HG03571 (cell line): Measurements from ENCODE around the gene TRIOBP.
"Not testable (repeated sequence)": the region's sequence is repeated elsewhere in the genome, so short reads cannot be mapped to it uniquely, and the experiment has no call there.

Experiments
- ATAC-seq: cut with Tn5 transposase; IDR thresholded peaks from one replicate; pipeline ENCODE4 v1.9.1; 2021; ENCODE audit not compliant: unreplicated experiment

TRIOBP gene, protein sequence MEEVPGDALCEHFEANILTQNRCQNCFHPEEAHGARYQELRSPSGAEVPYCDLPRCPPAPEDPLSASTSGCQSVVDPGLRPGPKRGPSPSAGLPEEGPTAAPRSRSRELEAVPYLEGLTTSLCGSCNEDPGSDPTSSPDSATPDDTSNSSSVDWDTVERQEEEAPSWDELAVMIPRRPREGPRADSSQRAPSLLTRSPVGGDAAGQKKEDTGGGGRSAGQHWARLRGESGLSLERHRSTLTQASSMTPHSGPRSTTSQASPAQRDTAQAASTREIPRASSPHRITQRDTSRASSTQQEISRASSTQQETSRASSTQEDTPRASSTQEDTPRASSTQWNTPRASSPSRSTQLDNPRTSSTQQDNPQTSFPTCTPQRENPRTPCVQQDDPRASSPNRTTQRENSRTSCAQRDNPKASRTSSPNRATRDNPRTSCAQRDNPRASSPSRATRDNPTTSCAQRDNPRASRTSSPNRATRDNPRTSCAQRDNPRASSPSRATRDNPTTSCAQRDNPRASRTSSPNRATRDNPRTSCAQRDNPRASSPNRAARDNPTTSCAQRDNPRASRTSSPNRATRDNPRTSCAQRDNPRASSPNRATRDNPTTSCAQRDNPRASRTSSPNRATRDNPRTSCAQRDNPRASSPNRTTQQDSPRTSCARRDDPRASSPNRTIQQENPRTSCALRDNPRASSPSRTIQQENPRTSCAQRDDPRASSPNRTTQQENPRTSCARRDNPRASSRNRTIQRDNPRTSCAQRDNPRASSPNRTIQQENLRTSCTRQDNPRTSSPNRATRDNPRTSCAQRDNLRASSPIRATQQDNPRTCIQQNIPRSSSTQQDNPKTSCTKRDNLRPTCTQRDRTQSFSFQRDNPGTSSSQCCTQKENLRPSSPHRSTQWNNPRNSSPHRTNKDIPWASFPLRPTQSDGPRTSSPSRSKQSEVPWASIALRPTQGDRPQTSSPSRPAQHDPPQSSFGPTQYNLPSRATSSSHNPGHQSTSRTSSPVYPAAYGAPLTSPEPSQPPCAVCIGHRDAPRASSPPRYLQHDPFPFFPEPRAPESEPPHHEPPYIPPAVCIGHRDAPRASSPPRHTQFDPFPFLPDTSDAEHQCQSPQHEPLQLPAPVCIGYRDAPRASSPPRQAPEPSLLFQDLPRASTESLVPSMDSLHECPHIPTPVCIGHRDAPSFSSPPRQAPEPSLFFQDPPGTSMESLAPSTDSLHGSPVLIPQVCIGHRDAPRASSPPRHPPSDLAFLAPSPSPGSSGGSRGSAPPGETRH (N-terminal part only)

DNA sequence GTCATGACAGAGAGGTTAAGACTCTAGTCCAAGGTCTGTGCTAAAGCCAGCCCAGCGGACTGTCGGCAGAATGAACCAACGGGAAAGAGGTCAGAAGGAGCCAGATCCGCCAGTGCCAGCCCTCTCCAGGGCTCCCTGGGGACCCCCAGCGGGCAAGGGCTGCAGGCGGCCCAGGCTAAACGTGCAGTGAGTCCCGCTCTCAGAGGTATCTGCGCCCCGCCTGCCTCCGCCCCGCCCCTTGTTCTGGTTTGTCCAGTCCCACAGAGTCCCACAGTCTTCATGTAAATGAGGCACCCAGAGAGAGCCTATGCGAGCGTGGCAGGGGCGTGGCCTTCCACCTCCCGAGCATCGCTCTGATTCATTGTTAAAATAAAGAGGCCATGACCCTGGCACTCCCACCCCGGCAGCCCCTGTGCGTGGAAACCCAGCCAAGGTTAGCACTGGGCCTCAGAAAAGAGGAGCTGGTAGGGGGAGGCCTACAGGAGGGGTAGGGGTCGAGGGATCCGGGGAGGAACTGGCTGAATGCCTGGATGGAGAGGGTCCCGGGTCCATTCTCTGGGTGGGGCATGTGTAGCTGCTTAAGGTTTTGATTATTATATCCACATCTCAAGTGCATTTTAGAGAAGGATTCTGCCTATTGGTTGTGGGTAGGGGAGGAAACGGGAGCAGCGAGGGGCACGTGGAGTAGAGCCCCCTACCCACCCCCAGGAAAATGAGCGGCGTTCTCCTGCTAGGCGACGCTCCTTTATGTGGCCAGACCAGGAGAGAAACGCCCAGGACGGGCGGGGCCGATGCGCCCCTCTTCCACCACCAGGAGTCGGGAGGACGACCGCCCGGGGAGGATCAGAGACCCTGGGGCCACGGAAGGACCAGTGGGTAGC lies at the start of gene TRIOBP:
TRIOBP (plus strand) TSS at position 392 of the 881 bp plus-strand sequence. CDS start 4,318 bp downstream, outside the sequence.
- peak; percentile 57 for ATAC-seq

DNA sequence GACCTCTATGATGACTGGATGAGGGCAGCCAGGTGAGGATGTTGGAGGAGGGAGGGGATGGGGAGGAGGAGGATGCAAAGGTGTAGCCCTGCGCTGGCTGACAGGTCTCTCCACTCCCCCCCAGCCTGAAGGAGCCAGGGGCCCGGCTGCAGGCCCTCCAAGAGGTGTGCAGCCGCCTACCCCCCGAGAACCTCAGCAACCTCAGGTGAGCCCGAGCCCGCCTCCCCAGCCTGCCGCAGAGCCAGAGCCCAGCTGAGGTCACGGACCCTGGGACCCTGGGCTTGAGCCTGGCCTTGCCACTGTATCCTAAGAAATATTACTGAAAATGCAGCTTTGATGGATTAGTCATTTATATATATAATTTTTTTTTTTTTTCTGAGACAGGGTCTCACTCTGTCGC lies 49.5 kb upstream of the TRIOBP start:
- ATAC-seq: no peak

- ATAC-seq: no peak
Measured at GRCh38 chr22:37647928-37648327, 48.9 kb upstream of the TRIOBP start.

DNA sequence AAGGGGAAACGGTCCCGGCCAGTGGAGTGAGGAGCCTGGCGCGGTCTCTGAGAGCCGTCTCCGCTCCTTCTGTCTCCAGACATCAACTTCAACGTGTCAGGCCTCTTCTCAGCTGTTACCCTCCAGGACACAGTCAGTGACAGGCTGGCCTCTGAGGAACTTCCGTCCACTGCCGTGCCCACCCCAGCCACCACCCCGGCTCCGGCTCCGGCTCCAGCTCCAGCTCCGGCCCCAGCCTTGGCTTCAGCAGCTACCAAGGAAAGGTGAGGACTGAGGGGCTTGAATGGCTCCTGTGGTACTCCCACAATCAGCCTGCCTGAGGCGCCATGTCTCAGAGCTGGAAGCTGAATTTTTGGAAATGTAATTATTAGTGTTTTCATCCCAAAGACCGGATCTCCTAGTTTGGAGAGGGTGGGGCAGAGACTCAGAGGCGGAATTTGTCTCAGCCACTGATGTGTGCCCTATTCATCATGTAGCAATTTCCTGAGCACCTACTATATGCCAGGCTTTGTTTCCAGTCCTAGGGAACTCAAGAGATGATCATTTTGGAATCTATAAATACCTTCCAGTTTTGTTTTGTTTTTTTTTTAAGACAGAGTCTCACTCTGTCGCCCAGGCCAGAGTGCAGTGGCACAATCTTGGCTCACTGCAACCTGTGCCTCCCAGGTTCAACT lies 46.2 kb upstream of the TRIOBP start:
- no peak for ATAC-seq

GRCh38 chr22:37654563-37655251 lies 42.1 kb upstream of the TRIOBP start:
- no peak for ATAC-seq

DNA sequence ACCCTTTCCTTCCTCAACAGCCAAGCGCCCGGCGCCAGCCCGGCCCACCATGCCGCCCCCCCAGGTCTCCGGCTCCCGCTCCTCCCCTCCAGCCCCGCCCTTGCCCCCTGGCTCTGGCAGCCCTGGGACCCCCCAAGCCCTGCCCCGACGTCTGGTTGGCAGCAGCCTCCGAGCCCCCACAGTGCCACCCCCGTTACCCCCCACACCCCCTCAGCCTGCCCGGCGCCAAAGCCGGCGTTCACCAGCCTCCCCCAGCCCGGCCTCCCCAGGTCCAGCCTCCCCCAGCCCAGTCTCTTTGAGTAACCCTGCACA lies 41.6 kb upstream of the TRIOBP start:
- no peak for ATAC-seq

- not testable (repeated sequence) for ATAC-seq
Measured at GRCh38 chr22:37656583-37656982, 40.3 kb upstream of the TRIOBP start.

DNA sequence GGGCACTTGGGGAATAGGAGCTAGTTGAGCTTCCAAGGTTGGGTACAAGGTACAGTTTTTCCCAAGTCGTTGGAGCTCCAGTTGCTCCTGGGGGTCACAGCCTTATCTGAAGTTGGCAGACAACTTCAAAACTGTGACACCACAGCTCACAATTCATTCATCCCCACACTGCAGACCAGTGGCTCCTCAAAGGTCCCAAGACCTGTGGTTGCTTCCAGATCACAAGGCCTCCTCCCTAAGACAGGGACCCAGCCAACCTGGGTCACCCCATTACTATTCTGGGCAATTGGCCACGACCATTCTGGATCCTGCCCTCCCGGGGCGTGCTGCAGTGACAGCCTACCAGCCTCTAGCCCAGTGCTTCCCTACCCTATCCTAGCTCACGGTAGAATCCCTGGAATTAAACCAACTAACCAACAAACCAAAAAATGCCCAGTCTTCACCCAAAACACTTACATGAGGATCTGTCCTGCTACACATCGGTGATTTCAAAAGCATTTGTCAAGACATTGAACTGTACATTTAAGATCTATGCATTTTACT lies 39.2 kb upstream of the TRIOBP start:
- ATAC-seq: no peak

DNA sequence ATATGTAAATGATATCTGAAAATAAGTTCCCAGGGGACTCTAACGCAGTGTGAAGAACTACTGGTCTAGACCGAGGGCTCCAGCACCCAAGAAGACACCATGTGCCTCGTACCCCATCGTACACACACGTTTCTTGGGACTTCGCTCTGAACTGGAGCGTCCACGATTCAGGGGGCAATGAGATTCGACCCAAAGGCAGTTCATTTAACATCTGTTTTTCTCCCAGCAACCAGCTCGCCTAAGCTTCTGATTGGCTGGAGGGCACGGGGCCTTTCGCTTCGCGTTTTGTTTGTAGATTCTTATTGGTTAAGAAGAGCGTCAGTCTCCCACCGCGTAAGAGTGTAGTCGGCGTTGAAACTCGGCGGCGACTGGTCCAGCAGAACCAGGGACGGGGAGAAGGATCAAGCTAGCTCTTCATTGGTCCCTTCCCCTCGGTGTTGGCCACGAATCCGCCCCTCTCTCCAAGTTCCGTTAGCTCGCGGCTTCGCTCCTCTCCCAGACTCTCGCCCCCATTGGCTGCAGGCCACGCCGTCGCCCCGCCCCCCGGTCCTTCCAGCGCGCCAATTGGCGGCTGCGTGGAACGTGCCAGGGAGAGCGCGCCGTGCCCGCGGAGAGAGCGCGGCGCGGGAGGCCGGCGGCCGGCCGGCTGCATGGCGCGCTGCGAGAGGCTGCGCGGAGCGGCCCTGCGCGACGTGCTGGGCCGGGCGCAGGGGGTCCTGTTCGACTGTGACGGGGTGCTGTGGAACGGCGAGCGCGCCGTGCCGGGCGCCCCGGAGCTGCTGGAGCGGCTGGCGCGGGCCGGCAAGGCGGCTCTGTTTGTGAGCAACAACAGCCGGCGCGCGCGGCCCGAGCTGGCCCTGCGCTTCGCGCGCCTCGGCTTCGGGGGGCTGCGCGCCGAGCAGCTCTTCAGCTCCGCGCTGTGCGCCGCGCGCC lies 38.4 kb upstream of the TRIOBP start, which contains the start of gene PDXP:
PDXP (plus strand) TSS at position 591 of the 933 bp plus-strand sequence; CDS start at position 651, 60 bp downstream.
- peak; percentile 77 for ATAC-seq

- ATAC-seq: no peak
Measured at GRCh38 chr22:37659066-37659896, 37.6 kb upstream of the TRIOBP start.

- ATAC-seq: no peak
Measured at GRCh38 chr22:37659897-37660708, 36.7 kb upstream of the TRIOBP start.

GRCh38 chr22:37660709-37661045 lies 36.2 kb upstream of the TRIOBP start:
- no peak for ATAC-seq

DNA sequence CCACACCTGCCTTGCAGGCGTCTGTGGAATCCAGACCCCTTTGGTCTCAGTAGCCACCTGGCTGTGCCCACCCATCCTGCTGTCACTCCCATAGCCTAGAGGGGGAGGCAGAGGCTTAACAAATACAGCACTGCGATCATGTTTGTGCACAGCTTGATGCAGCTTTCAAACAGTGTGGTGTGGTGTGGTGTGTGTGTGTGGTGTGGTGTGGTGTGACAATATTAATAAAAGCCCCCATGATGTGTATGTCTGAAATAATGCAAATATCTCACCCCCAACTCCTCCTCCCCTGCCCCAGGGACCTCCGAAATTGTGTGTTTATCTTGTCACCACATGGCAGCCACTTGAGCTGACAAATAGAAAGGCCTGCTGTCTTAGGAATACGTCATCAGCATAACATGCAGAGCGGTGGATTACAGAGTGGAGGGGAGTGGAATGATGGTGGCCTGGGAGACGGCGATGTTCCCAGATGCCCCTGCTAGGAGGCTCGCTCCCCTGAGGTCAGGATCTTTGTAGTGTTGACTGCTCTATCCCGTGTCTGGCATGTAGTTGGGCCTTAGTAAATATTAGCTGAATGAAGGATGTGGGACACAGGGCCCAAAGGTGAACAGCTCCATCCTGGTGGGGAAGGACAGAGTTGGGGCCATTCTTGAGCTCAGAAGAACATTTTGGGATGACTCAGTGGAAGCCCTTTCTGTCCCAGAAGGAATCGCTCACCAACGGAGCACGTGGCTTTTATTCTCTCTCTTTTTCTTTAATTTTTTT lies 35.5 kb upstream of the TRIOBP start:
- no peak for ATAC-seq

DNA sequence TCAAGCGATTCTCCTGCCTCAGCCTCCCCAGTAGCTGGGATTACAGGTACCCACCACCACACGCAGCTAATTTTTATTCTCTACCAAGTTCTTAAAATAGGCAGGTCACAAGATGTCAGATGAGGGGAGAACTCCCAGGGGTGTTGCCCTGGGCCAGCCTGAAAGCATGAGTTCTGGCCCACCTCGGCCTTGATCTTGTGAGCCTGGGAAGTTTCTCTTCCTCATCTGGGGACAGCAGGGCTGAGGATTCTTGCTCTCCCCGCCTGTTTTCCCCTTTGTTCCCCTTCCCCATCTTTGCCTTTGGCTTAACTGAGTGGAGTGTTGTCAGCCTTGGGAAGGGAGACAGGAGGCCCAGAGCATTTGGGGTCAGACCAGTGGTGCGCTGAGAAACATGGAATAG lies 34.8 kb upstream of the TRIOBP start:
- no peak for ATAC-seq

DNA sequence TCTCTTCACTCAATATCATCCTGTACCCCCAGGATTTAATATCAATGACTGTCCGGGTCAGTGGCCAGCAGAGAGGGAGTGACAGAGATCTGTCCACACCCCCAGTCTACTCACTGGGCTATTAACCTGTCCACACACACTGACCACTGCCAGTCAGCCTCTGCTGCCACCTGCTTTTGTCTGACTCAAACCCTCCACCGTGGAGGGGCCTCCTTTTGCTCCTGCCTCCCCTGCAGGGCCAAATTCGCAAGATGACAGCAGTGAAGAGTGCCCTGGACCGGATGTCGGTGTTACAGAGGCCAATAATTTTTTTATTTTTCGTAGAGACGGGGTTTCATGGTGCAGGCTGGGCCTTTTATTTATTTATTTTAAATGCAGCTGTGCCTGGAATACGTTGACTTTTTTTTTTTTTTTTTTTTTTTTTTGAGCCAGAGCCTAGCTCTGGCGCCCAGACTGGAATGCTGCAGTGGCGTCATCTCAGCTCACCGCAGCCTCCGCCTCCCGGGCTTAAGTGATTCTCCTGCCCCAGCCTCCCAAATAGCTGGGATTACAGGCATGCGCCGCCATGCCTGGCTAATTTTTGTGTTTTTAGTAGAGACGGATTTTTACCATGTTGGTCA lies 33.2 kb upstream of the TRIOBP start:
- no peak for ATAC-seq
